Heart left ventricle (tissue), 13 donors: ENCODE data around the gene BCKDHA.

Experiments used
- CTCF ChIP-seq, 12 donors: fragments of 200-600 bp; sonication (generic) in 4 of 12; IDR thresholded peaks; one replicate each; pipeline versions ENCODE4 v1.5.0 to v1.8.0; 2018 to 2022; ENCODE audit warnings: antibody characterized with exemption in 12 of 12, mild to moderate bottlenecking in 5 of 12
- POLR2A ChIP-seq, 2 donors: fragments of 450-650 bp; IDR thresholded peaks; one replicate each; pipeline ENCODE4 v1.6.1; 2017; ENCODE audit warnings: antibody characterized with exemption in 2 of 2, mild to moderate bottlenecking in 2 of 2, moderate library complexity in 2 of 2
- donor health status: ischemic (EF 13 %, LVEDD 7.1; RV severe dilation, severe dysfunction).
- donor health status: DM: no; HTN: yes; CAD: no.
- donor health status: DM: no; HTN: no; CAD: no.
- donor health status: ischemic (EF 25% LVEDD 6.9; RV normal size, moderate dysfunction).
- donor health status: ischemic (EF 25% LVEDD 5.7; RV mildly dilated, moderate dysfunction).
- donor health status: ischemic (EF 35%, LVEDD 5.7; RV mildly dilated, moderate dysfunction).
- donor health status: nonischemic (EF 11% LVEDD 7.7; RV severe dilation, severe dysfunction).
- donor health status: DM: yes; HTN: yes; CAD: no.
- donor health status: PGD.
- donor health status: ischemic (EF 29% LVEDD 5.4; RV normal size, mild dysfunction).
- donor health status: nonischemic (EF 23%, LVEDD 6.1; RV moderate dilation, normal function).

- TF ChIP-seq CTCF (IDR thresholded peaks at IDR 0.05) (no peak), POLR2A (IDR thresholded peaks at IDR 0.05) (no peak)
Measured at GRCh38 chr19:41422955-41423354, 25.3 kb downstream of the BCKDHA start.
